ENCODE data around the gene OR2T35. TPM values are rescaled to one million over a fixed set of nuclear protein-coding genes. Genes with fewer than 3 reads are reported as not detected.

The OR2T35 gene
- total and polyA plus RNA-seq, 4 donors: not detected

DNA sequence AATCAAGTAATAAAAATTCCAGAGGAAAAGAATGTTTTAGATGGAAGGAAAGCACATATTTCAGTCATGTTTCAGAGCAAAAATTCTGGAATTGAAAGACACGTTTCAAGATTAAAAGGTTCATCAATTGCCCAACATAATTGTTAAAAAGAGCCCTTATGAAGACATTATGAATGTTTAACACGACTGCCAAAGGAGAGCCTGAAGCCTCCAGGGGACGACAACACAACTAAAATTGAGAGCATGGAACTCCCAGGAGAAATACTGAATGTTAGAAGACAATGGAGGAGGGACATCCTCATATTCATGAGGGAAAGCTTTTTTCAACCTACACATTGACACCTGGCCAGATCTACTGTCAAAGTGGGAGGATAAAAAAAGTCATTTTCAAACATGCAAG lies 26.2 kb downstream of the OR2T35 start:
- H3K9me3 ChIP-seq (ENCODE audit: control insufficient read depth in 4 of 4, insufficient read depth in 3 of 4, low read length in 3 of 4): no peaks in the 10 kb centered on the region
- TF ChIP-seq, protein P1, sequence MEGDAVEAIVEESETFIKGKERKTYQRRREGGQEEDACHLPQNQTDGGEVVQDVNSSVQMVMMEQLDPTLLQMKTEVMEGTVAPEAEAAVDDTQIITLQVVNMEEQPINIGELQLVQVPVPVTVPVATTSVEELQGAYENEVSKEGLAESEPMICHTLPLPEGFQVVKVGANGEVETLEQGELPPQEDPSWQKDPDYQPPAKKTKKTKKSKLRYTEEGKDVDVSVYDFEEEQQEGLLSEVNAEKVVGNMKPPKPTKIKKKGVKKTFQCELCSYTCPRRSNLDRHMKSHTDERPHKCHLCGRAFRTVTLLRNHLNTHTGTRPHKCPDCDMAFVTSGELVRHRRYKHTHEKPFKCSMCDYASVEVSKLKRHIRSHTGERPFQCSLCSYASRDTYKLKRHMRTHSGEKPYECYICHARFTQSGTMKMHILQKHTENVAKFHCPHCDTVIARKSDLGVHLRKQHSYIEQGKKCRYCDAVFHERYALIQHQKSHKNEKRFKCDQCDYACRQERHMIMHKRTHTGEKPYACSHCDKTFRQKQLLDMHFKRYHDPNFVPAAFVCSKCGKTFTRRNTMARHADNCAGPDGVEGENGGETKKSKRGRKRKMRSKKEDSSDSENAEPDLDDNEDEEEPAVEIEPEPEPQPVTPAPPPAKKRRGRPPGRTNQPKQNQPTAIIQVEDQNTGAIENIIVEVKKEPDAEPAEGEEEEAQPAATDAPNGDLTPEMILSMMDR (IDR thresholded peaks at IDR 0.05; ENCODE audit: control extremely low read depth, extremely low read depth): peak; percentile 17
- no peaks in the 10 kb centered on the region for H3K27me3 ChIP-seq (ENCODE audit: control insufficient read depth in 3 of 3, insufficient read depth in 3 of 3, low read length in 2 of 3)
- peak; percentile 1 to 19 (median 17) for DNase-seq
- H3K36me3 ChIP-seq (ENCODE audit: control insufficient read depth in 4 of 4, insufficient read depth in 4 of 4, low read length in 4 of 4): no peaks in the 10 kb centered on the region
- no peaks in the 10 kb centered on the region for H3K4me1 ChIP-seq (ENCODE audit: control insufficient read depth in 5 of 5, insufficient read depth in 5 of 5, low read length in 5 of 5)
- ATAC-seq (ENCODE audit: insufficient read depth, low FRiP score): no peak
- WGBS, 2 donors: 2 to 15% methylated on average over 3 of the region's 3 CpGs
- no peak overlapping the region for H3K4me3 ChIP-seq
- H3K9ac ChIP-seq (ENCODE audit: insufficient read depth in 1 of 2, low read length in 2 of 2): no peak overlapping the region
- no peak overlapping the region for H3K27ac ChIP-seq (ENCODE audit: low read depth in 1 of 2, low read length in 1 of 2)

DNA sequence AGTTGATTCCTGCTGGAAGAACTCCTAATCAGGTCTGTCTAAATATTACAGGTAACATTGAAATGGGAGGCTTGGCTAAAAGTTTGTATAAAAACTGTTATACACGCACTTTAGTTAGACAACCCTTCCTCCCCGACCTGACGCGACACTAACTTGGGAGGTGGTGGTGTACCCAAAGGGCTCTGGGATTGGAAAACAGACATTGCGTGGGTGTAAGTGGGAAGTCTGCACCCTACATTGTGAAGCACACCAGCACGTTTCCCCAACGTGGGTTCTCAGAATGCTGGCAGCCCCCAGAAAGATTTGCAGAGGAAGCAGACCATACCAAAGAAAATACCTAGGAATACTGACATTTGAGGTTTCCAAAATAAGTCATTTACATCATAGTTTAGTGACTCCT lies 27.0 kb downstream of the OR2T35 start:
- 75 to 82% methylated on average over 7 of the region's 7 CpGs for WGBS, 2 donors
- no peaks in the 10 kb centered on the region for H3K4me1 ChIP-seq (ENCODE audit: control insufficient read depth in 5 of 5, insufficient read depth in 5 of 5, low read length in 5 of 5)
- no peaks in the 10 kb centered on the region for H3K9me3 ChIP-seq (ENCODE audit: control insufficient read depth in 4 of 4, insufficient read depth in 3 of 4, low read length in 3 of 4)
- H3K9ac ChIP-seq (ENCODE audit: insufficient read depth in 1 of 2, low read length in 2 of 2): no peak overlapping the region
- H3K27me3 ChIP-seq (ENCODE audit: control insufficient read depth in 3 of 3, insufficient read depth in 3 of 3, low read length in 2 of 3): no peaks in the 10 kb centered on the region
- no peak overlapping the region for H3K4me3 ChIP-seq
- no peak for ATAC-seq (ENCODE audit: insufficient read depth, low FRiP score)
- H3K27ac ChIP-seq (ENCODE audit: low read depth in 1 of 2, low read length in 1 of 2): no peak overlapping the region
- TF ChIP-seq, protein P1 (IDR thresholded peaks at IDR 0.05; ENCODE audit: control extremely low read depth, extremely low read depth): no peak
- no peaks in the 10 kb centered on the region for H3K36me3 ChIP-seq (ENCODE audit: control insufficient read depth in 4 of 4, insufficient read depth in 4 of 4, low read length in 4 of 4)
- DNase-seq: no peak

DNA sequence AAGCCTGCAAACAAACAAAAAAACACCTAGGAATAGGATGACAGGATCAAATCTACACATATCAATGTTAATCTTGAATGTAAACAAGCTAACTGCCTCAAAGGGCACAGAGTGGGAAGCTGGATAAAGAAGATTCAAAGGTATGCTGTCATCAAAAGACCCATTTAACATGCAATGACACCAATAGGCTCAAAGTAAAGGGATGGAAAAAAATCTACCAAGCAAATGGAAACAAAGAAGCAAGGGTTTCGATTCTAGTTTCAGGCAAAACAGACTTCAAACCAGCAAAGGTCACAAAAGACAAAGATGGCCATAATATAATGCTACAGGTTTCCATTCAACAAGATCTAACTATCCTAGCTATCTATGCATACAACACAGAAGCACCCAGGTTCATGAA lies 31.3 kb downstream of the OR2T35 start:
- Histone ChIP-seq H3K4me3 (no peak overlapping the region), H3K27ac (ENCODE audit: low read depth in 1 of 2, low read length in 1 of 2) (no peak overlapping the region), H3K9ac (ENCODE audit: insufficient read depth in 1 of 2, low read length in 2 of 2) (no peak overlapping the region), H3K9me3 (ENCODE audit: control insufficient read depth in 4 of 4, insufficient read depth in 3 of 4, low read length in 3 of 4) (no peaks in the 10 kb centered on the region), H3K36me3 (ENCODE audit: control insufficient read depth in 4 of 4, insufficient read depth in 4 of 4, low read length in 4 of 4) (no peaks in the 10 kb centered on the region), H3K4me1 (ENCODE audit: control insufficient read depth in 5 of 5, insufficient read depth in 5 of 5, low read length in 5 of 5) (no peaks in the 10 kb centered on the region), H3K27me3 (ENCODE audit: control insufficient read depth in 3 of 3, insufficient read depth in 3 of 3, low read length in 2 of 3) (no peaks in the 10 kb centered on the region)
- 75 to 82% methylated on average over 1 of the region's 1 CpG for WGBS, 2 donors
- DNase-seq (no peak), ATAC-seq (ENCODE audit: insufficient read depth, low FRiP score) (no peak)
- TF ChIP-seq, protein P1 (IDR thresholded peaks at IDR 0.05; ENCODE audit: control extremely low read depth, extremely low read depth): no peak

DNA sequence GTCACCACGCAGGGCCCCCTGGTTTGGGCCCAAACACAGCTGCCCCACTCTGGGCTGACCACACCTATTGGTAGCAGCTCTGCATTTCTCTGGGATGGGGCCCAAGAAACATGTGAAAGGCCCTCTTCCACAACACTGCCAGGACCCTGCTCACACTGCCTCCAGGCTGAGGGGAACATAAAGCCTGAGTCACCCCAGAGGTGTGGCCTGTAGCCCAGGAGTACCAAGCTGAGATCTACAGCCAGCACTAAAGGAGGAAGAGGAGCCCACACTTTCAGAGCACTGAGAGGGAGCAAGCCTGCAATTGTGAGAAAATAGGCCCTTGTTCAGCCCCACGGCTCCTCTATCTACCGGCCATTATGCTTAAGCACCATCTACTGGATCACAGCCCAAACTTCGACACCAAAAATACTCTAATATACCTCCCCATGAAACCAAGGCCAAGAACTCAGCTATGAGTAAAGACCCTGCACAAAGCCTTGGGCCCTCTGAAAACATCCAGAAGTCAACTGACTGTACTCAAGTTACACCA lies 33.1 kb downstream of the OR2T35 start:
- Histone ChIP-seq H3K4me1 (ENCODE audit: control insufficient read depth in 5 of 5, insufficient read depth in 5 of 5, low read length in 5 of 5) (no peaks in the 10 kb centered on the region), H3K4me3 (no peak overlapping the region), H3K27me3 (ENCODE audit: control insufficient read depth in 3 of 3, insufficient read depth in 3 of 3, low read length in 2 of 3) (no peaks in the 10 kb centered on the region), H3K27ac (ENCODE audit: low read depth in 1 of 2, low read length in 1 of 2) (no peak overlapping the region), H3K36me3 (ENCODE audit: control insufficient read depth in 4 of 4, insufficient read depth in 4 of 4, low read length in 4 of 4) (no peaks in the 10 kb centered on the region), H3K9me3 (ENCODE audit: control insufficient read depth in 4 of 4, insufficient read depth in 3 of 4, low read length in 3 of 4) (no peaks in the 10 kb centered on the region), H3K9ac (ENCODE audit: insufficient read depth in 1 of 2, low read length in 2 of 2) (no peak overlapping the region)
- no peak for DNase-seq
- no peak for ATAC-seq (ENCODE audit: insufficient read depth, low FRiP score)
- TF ChIP-seq, protein P1 (IDR thresholded peaks at IDR 0.05; ENCODE audit: control extremely low read depth, extremely low read depth): no peak
- WGBS, 2 donors: 81 to 82% methylated on average over 4 of the region's 4 CpGs
